Left lung (tissue), 10 donors: ENCODE results near the gene TRMT61A. TPM values are rescaled to one million over a fixed set of nuclear protein-coding genes. Genes with fewer than 3 reads are reported as not detected.

Experiments used
- ATAC-seq: fragments of 200-7000 bp; cut with Tn5 transposase; one replicate; pipeline ENCODE4 v1.9.1; 2020; ENCODE audit warnings: moderate library complexity
- DNase-seq, 4 donors: peaks; one replicate each; pipeline ENCODE4 v3.0.0-alpha.2; 2013 to 2020
- H3K27ac ChIP-seq, 2 donors: fragments of 200-600 bp; sonication (generic) in 1 of 2; one replicate each; pipeline versions ENCODE4 v1.5.0 to v1.8.0; 2020 to 2021
- H3K27me3 ChIP-seq, 2 donors: fragments of 200-600 bp; sonication (generic) in 1 of 2; one replicate each; pipeline versions ENCODE4 v1.5.0 to v1.8.0; 2020 to 2021
- H3K36me3 ChIP-seq, 2 donors: fragments of 200-600 bp; sonication (generic) in 1 of 2; one replicate each; pipeline versions ENCODE4 v1.5.0 to v1.8.0; 2020 to 2021
- H3K4me1 ChIP-seq, 2 donors: fragments of 200-600 bp; one replicate each; pipeline ENCODE4 v1.8.0; 2021
- H3K4me3 ChIP-seq, 2 donors: fragments of 200-600 bp; sonication (generic) in 1 of 2; one replicate each; pipeline versions ENCODE4 v1.5.0 to v1.8.0; 2020 to 2021; ENCODE audit warnings: mild to moderate bottlenecking in 1 of 2
- H3K9me3 ChIP-seq, 2 donors: fragments of 200-600 bp; sonication (generic) in 1 of 2; one replicate each; pipeline versions ENCODE4 v1.5.0 to v1.8.0; 2020 to 2021
- CTCF ChIP-seq, 2 donors: fragments of 200-600 bp; sonication (generic) in 1 of 2; IDR thresholded peaks; one replicate each; pipeline versions ENCODE4 v1.5.0 to v1.8.0; 2021; ENCODE audit warnings: antibody characterized with exemption in 2 of 2
- intact Hi-C, 2 donors: fragments of 100-400 bp; cut with DNase I; formaldehyde crosslinking; loops; one replicate each; pipeline versions ENCODE4 v1.11.2 to v1.14.2; 2022
- polyA plus RNA-seq, 6 donors: library from polyadenylated mRNA; unstranded; fragments of 120-200 nt; gene quantifications; one replicate each; pipeline ENCODE4 v1.2.1, GENCODE V29; 2013; ENCODE audit not compliant: insufficient read length in 6 of 6
- total RNA-seq, 2 donors: library from RNA; stranded (reverse); fragmentation: NEBNext Ultra II Directional; extraction: Animal tissue kit (Norgen Biotek cat#: 25700); gene quantifications; one replicate each; pipeline ENCODE4 v1.2.1, GENCODE V29; 2021
- donor health status: DM: no; HTN: yes; CAD: no.
- donor health status: DM: no; HTN: no; CAD: no.

The TRMT61A gene
- total and polyA plus RNA-seq, 8 donors = 6.0 to 12.6 (median 7.9) TPM

- no peak overlapping the region for H3K4me3 ChIP-seq
- peak; percentile 54 for ATAC-seq
- TF ChIP-seq CTCF (IDR thresholded peaks at IDR 0.05) = no peak
- H3K9me3 ChIP-seq = no peaks in the 10 kb centered on the region
- peak in 2 of 4 donors; percentile 78 to 83 for DNase-seq
- peaks cover 26 to 43% of the 10 kb centered on the region in 2 donors for H3K4me1 ChIP-seq
- intact Hi-C loops = no loop called here
- H3K27me3 ChIP-seq = peaks cover 0 to 46% of the 10 kb centered on the region in 2 donors
- no peaks in the 10 kb centered on the region for H3K36me3 ChIP-seq
- H3K27ac ChIP-seq = peak overlapping the region; percentile 39 to 83
These were observed 13.7 kb downstream of the TRMT61A start for GRCh38 chr14:103542605-103543088.

- Histone ChIP-seq H3K27me3 (peaks cover 0 to 42% of the 10 kb centered on the region in 2 donors), H3K27ac (peak overlapping the region in 1 of 2 donors; percentile 83), H3K4me1 (peaks cover 26 to 43% of the 10 kb centered on the region in 2 donors), H3K4me3 (no peak overlapping the region), H3K36me3 (no peaks in the 10 kb centered on the region), H3K9me3 (no peaks in the 10 kb centered on the region)
- intact Hi-C loops = no loop called here
- DNase-seq (peak in 1 of 4 donors; percentile 65), ATAC-seq (no peak)
- TF ChIP-seq CTCF (IDR thresholded peaks at IDR 0.05) = no peak
These were observed 14.1 kb downstream of the TRMT61A start for GRCh38 chr14:103543140-103543539.

DNA sequence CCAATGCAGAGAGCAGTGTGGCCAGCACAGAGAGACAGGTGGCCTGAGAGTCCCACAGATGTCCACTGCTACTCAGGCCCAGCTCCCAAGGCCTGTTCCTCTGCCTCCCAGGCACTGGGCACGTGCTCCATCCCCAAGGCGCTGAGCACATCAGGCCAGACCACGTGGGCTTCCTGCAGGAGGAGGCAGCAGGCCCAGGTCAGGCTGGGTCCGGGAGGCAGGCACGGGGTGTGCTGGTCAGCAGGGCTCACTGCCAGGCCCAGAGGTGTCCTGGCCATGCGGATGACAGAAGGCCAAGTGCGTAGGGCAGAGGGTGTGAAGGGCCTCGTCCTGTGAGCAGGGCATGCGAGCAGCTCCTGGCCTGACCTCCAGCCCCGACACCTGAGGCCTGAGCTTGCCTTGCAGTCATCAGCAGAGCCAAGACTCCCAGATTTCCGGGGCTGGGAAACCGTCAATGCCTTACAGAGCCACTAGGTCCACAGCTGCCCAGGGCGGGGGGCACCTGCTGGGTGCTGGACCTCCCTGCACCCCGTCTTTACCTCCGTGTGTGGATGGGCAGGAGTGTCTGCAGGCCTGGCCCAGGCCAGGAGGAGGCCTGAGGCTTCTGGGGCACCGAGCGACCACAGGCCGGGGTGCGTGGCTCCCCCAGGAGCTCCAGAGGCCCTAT lies 14.9 kb downstream of the TRMT61A start:
- Histone ChIP-seq H3K4me1 (peaks cover 26 to 41% of the 10 kb centered on the region in 2 donors), H3K27ac (no peak overlapping the region)

GRCh38 chr14:103544388-103545218 lies 15.6 kb downstream of the TRMT61A start:
- no peak for ATAC-seq

More for the DNA sequence above, 14.9 kb downstream of the TRMT61A start:
- Histone ChIP-seq H3K36me3 (no peaks in the 10 kb centered on the region), H3K9me3 (no peaks in the 10 kb centered on the region), H3K4me3 (no peak overlapping the region), H3K27me3 (peaks cover 0 to 35% of the 10 kb centered on the region in 2 donors)
- DNase-seq = peak in 1 of 4 donors; percentile 59
- ATAC-seq = no peak
- intact Hi-C loops = no loop called here
- no peak for TF ChIP-seq CTCF (IDR thresholded peaks at IDR 0.05)

More at GRCh38 chr14:103544388-103545218, 15.6 kb downstream of the TRMT61A start:
- Histone ChIP-seq H3K27me3 (peaks cover 0 to 28% of the 10 kb centered on the region in 2 donors), H3K4me3 (no peak overlapping the region), H3K4me1 (peaks cover 26 to 35% of the 10 kb centered on the region in 2 donors), H3K9me3 (no peaks in the 10 kb centered on the region), H3K27ac (no peak overlapping the region), H3K36me3 (no peaks in the 10 kb centered on the region)
- DNase-seq = peak in 2 of 4 donors; percentile 78 to 84
- no peak for TF ChIP-seq CTCF (IDR thresholded peaks at IDR 0.05)
- intact Hi-C loops = no loop called here
